Stimulated activated CD8-positive, alpha-beta memory T cell treated with anti-CD3 and anti-CD28 coated beads, Interleukin-12 subunit alpha, Interleukin-12 subunit beta, amount 100 ng/mL, for 1 hour (primary cell): ENCODE results near the gene AMT.

Source experiments
- DNase-seq: peaks from one replicate; pipeline ENCODE4 v3.0.0-alpha.2; 2020; ENCODE audit warnings: low read depth

The AMT gene

GRCh38 chr3:49422379-49423248 is at the start of gene AMT:
Gene AMT, minus strand, starts transcription at chr3:49422473. Its CDS starts 23 bp downstream, at chr3:49422450.
- DNase-seq: no peak

- no peak for DNase-seq
Measured at GRCh38 chr3:49470714-49471420, 48.6 kb upstream of the AMT start.

- peak; percentile 90 for DNase-seq
Measured at GRCh38 chr3:49469936-49470713, 47.9 kb upstream of the AMT start, which contains the start of gene DAG1. Gene DAG1, plus strand, starts transcription at chr3:49470267. Its CDS starts 40,268 bp downstream, at chr3:49510535.

- no peak for DNase-seq
Measured at GRCh38 chr3:49469037-49469935, 47.0 kb upstream of the AMT start.

GRCh38 chr3:49466085-49466484 is 43.8 kb upstream of the AMT start:
- no peak for DNase-seq

- DNase-seq: no peak
Measured at GRCh38 chr3:49465270-49466034, 43.2 kb upstream of the AMT start.

- DNase-seq: no peak
Measured at GRCh38 chr3:49462222-49462621, 39.9 kb upstream of the AMT start.

- no peak for DNase-seq
Measured at GRCh38 chr3:49461443-49462171, 39.3 kb upstream of the AMT start.

- DNase-seq: no peak
Measured at GRCh38 chr3:49460956-49461355, 38.7 kb upstream of the AMT start.

GRCh38 chr3:49460188-49460890 is 38.1 kb upstream of the AMT start:
- no peak for DNase-seq

GRCh38 chr3:49456466-49456865 is 34.2 kb upstream of the AMT start:
- no peak for DNase-seq

GRCh38 chr3:49454898-49455681 is 32.8 kb upstream of the AMT start:
- no peak for DNase-seq

GRCh38 chr3:49454458-49454857 is 32.2 kb upstream of the AMT start:
- DNase-seq: no peak

GRCh38 chr3:49453621-49454020 is 31.3 kb upstream of the AMT start:
- no peak for DNase-seq

GRCh38 chr3:49445391-49445790 is 23.1 kb upstream of the AMT start:
- no peak for DNase-seq

- DNase-seq: no peak
Measured at GRCh38 chr3:49434731-49435130, 12.5 kb upstream of the AMT start.

- no peak for DNase-seq
Measured at GRCh38 chr3:49428752-49429080, 6.4 kb upstream of the AMT start.

GRCh38 chr3:49427586-49427985 is 5.3 kb upstream of the AMT start:
- no peak for DNase-seq

GRCh38 chr3:49424816-49425215 is 2.5 kb upstream of the AMT start:
- no peak for DNase-seq
